ENCODE data around the gene PPP1R3A. TPM values are rescaled to one million over a fixed set of nuclear protein-coding genes. Genes with fewer than 3 reads are reported as not detected.
"Not testable (repeated sequence)": the region's sequence is repeated elsewhere in the genome, so short reads cannot be mapped to it uniquely, and the experiment has no call there.

PPP1R3A gene
- total RNA-seq, 4 donors from 2014 or later = 0.14 TPM; not detected in 3

DNA sequence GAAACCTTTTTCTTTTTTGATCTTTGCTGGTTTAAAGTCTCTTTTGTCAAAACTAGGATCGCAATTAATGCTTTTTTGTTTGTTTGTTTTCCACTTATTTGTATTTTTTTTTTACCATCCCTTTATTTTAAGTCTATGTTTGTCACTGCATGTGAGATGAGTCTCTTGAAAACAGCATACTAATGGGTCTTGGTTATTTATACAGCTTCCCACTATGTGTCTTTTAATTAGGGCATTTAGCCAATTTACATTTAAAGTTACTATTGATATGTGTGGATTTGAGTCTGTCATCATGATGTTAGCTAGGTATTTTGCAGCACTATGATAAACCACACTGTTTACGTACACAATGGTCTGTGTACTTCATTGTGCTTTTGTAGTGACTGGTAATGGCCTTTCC lies 34.7 kb upstream of the PPP1R3A start:
- no peaks in the 10 kb centered on the region for H3K9me3 ChIP-seq
- no peaks in the 10 kb centered on the region for H3K4me1 ChIP-seq
- no peak overlapping the region for H3K27ac ChIP-seq
- no peaks in the 10 kb centered on the region for H3K36me3 ChIP-seq
- TF ChIP-seq POLR2A (IDR thresholded peaks at IDR 0.05) = no peak
- TF ChIP-seq, protein P1, sequence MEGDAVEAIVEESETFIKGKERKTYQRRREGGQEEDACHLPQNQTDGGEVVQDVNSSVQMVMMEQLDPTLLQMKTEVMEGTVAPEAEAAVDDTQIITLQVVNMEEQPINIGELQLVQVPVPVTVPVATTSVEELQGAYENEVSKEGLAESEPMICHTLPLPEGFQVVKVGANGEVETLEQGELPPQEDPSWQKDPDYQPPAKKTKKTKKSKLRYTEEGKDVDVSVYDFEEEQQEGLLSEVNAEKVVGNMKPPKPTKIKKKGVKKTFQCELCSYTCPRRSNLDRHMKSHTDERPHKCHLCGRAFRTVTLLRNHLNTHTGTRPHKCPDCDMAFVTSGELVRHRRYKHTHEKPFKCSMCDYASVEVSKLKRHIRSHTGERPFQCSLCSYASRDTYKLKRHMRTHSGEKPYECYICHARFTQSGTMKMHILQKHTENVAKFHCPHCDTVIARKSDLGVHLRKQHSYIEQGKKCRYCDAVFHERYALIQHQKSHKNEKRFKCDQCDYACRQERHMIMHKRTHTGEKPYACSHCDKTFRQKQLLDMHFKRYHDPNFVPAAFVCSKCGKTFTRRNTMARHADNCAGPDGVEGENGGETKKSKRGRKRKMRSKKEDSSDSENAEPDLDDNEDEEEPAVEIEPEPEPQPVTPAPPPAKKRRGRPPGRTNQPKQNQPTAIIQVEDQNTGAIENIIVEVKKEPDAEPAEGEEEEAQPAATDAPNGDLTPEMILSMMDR (IDR thresholded peaks at IDR 0.05) = no peak
- DNase-seq = no peak
- no peak overlapping the region for H3K4me3 ChIP-seq
- intact Hi-C loops (cut with DNase I; ENCODE audit: low total_unique reads) = no loop called here
- H3K27me3 ChIP-seq = no peaks in the 10 kb centered on the region

DNA sequence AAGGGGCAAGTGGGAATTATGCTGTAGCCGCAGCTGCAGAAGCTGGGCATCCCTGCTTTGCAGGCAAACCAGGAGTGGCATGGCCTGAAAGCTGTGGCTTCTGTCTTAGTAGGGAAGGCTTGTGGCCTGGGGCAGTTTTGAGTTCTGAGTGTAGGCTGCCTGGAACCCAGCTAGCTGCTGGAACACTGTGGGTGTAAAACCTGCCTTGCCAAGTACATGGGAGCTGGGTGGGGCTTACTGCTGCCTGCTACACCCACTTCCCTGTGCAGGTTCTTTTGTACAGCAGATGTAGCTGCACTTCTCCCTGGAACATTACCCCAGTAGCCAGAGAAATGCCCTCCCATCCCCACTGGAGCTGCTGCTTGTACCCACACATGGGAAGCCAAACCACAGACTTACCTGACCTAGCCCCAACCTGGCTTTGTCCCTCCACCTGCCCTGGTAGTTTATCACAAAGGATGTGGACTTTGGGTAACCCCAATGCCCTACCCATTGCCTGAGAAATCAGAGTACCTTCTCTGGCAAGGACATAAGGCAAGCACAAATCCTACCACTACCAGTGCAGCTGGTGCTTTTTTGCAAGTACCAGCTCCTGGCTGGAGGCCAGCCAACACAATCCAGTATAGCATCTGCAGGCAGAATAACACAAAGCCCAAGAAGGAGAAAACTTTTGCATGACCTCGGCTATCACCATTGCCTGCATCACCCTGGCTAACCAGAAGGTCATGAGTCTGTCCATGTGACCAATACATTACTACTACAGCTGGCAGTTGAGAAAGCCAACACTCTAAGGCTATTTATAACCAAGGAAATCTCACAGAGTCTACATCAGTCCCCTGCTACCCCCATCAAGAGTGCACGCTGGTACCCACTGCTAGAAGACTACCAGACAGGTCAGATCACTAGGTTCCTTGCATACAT lies 26.5 kb upstream of the PPP1R3A start:
- Histone ChIP-seq H3K4me1 (no peaks in the 10 kb centered on the region), H3K4me3 (no peak overlapping the region), H3K27ac (no peak overlapping the region), H3K9me3 (no peaks in the 10 kb centered on the region), H3K27me3 (no peaks in the 10 kb centered on the region), H3K36me3 (no peaks in the 10 kb centered on the region)
- no peak for DNase-seq
- TF ChIP-seq, protein P1 (IDR thresholded peaks at IDR 0.05) = no peak
- no peak for TF ChIP-seq POLR2A (IDR thresholded peaks at IDR 0.05)
- intact Hi-C loops (cut with DNase I; ENCODE audit: low total_unique reads) = no loop called here

DNA sequence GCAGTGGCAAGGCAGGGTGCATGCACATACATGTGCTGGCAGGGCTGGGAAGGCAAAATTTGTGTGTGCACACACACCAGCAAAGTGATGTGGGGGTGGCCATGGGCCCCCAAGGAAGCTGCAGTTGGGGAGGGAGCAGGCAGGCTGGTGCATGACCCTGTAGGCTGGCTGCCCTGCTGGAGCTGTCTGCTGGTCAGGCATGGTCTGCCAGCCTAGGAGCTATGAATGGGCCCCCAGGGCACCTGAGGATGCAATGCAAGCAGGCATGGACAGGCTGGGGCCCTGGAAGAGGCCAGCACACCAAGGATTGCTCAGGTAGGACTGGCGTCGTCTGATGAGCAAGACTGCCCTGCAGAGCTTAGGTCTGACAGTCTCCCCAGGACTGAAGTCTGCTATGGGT lies 18.2 kb upstream of the PPP1R3A start:
- H3K36me3 ChIP-seq = no peaks in the 10 kb centered on the region

DNA sequence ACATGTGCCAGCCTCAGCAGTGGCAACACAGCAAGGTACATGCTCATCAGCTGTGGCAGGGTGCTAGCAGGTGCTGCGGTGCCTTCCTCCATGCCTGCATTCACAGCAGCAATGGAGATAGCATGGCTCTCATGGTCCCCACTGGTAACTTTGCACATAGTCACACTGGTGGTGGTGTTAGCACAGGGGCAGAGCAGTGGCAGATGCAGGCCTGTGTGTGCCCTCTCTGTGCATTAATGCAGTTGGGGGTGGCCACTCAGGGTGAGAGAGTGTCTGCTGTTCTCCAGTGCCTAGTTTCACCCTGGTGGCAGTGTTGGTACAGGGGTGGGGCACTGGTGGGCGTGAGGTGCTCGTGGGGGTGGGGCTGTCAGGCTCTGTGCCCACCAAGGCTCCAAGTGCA lies 17.7 kb upstream of the PPP1R3A start:
- Histone ChIP-seq H3K36me3 (no peaks in the 10 kb centered on the region), H3K9me3 (no peaks in the 10 kb centered on the region), H3K27ac (no peak overlapping the region), H3K4me1 (no peaks in the 10 kb centered on the region), H3K27me3 (no peaks in the 10 kb centered on the region), H3K4me3 (no peak overlapping the region)
- no peak for DNase-seq
- TF ChIP-seq, protein P1 (IDR thresholded peaks at IDR 0.05) = no peak
- TF ChIP-seq POLR2A (IDR thresholded peaks at IDR 0.05) = no peak
- intact Hi-C loops (cut with DNase I; ENCODE audit: low total_unique reads) = no loop called here

More for the DNA sequence above, 18.2 kb upstream of the PPP1R3A start:
- Histone ChIP-seq H3K9me3 (no peaks in the 10 kb centered on the region), H3K4me1 (no peaks in the 10 kb centered on the region), H3K4me3 (no peak overlapping the region), H3K27me3 (no peaks in the 10 kb centered on the region), H3K27ac (no peak overlapping the region)
- intact Hi-C loops (cut with DNase I; ENCODE audit: low total_unique reads) = no loop called here
- TF ChIP-seq POLR2A (IDR thresholded peaks at IDR 0.05) = no peak
- TF ChIP-seq, protein P1 (IDR thresholded peaks at IDR 0.05) = no peak
- DNase-seq = no peak

DNA sequence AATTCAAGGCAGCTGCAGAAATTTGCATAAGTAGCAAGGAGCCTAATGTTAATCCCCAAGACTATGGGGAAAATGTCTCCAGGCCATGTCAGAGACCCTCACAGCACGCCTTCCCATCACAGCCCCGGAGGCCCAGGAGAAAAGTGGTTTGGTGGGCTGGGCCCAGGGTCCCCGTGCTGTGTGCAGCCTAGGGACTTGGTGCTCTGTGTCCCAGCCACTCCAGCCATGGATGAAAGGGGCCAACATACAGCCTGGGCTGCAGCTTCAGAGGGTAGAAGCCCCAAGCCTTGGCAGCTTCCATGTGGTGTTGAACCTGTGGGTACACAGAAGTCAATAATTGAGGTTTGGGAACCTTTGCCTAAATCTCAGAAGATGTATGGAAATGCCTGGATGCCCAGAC lies 10.6 kb upstream of the PPP1R3A start:
- DNase-seq; intact Hi-C loops (cut with DNase I; ENCODE audit: low total_unique reads); H3K36me3 ChIP-seq; H3K4me1 ChIP-seq; H3K9me3 ChIP-seq; H3K4me3 ChIP-seq; H3K27ac ChIP-seq; H3K27me3 ChIP-seq: not testable (repeated sequence)
